ENCODE data around the gene IFTAP.
"Not testable (repeated sequence)": the region's sequence is repeated elsewhere in the genome, so short reads cannot be mapped to it uniquely, and the experiment has no call there.

IFTAP gene

DNA sequence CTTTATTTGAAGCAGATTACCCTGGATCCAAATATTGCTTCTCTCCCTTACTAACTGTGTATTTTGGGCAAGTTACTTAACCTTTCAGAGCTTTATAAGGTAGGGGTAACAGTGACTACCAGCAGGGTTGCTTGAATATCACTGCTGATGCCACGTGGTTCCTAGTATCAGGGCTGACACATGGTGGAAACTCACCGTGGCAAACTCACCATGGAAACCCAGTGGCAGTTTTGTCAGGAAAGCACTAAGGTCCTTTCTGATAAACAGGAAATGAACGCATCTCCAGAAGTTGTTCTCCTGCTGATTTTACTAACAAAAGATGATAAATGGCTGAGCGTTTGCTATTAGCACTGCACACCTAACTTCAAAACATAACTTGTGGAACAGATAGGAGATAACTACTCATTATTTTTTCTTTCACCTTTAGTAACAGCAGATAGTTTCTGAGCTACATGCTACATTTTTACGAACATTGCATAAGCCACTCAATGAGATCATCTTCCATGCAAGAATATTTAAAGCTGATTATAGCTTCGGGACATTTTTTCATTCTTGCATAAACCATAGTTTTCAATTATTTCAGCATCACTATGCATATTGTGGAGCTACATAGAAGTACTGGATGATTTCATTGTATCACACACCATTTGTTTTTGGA lies 63.4 kb downstream of the IFTAP start:
- no peak for DNase-seq

DNA sequence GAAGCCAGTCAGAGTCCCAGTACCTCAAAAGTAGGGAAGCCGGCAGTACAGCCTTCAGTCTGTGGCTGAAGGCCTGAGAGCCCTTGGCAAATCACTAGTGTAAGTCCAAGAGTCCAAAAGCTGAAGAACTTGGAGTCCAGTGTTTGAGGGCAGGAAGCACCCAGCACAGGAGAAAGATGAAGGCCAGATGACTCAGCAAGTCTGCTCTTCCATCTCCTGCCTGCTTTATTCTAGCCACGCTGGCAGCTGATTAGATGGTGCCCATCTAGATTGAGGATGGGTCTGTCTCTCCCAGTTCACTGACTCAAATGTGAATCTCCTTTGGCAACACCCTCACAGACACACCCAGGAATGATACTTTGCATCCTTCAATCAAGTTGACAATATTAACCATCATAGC lies 67.1 kb downstream of the IFTAP start:
- not testable (repeated sequence) for DNase-seq

DNA sequence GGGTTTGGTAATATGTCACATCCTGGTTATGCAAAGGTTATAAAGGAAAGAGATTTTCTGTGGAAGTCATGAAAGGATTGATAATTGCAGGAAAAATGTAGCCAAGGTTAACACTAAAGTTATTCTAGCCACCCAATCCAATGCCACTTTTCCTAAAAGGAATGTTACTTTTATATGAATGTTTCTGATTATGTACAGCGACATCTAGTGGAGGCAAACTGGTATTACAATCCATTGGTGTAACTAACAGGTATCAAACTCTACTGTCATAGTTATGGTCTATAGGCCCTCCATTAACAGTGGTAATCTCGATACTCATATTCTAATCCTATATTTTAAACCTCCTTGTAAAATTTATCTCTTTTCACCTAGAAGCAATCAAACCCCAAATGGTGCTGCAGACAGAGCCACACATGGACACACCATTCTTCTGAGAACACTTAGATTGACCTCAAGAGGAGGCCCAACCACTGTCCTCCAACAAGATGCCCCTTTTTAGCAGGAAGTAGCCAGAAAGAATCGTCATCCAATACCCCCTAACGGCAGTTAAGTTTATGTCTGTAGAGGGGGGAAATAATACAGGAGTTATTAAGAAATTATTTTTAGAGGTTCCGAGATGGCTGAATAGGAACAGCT lies 78.6 kb downstream of the IFTAP start:
- DNase-seq = peak; percentile 30

DNA sequence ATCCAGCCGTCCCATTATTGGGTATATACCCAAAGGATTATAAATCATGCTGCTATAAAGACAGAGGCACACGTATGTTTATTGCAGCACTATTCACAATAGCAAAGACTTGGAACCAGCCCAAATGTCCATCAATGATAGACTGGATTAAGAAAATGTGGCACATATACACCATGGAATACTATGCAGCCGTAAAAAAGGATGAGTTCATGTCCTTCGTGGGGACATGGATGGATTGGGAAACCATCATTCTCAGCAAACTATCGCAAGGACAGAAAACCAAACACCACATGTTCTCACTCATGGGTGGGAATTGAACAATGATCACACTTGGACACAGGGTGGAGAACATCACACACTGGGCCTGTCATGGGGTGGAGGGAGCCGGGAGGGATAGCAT lies 85.2 kb downstream of the IFTAP start:
- not testable (repeated sequence) for DNase-seq

DNA sequence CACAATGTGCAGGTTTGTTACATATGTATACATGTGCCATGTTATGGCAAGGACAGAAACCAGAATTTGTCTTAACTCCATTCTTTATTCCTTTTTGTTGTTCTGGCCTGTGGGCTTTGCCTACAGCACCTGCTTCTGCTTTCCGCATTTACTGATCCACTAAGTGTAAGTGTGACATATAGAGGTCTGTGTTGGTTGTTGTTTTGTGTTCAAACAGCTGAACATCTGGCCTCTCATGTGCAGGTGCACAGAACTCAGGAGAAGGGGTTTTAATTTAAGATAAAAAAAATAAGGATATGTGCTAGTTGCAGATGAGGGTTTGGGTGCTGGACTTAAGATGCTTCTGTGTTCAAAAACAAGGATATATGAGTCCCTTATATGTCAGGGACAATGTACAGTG lies 89.5 kb downstream of the IFTAP start:
- no peak for DNase-seq

DNA sequence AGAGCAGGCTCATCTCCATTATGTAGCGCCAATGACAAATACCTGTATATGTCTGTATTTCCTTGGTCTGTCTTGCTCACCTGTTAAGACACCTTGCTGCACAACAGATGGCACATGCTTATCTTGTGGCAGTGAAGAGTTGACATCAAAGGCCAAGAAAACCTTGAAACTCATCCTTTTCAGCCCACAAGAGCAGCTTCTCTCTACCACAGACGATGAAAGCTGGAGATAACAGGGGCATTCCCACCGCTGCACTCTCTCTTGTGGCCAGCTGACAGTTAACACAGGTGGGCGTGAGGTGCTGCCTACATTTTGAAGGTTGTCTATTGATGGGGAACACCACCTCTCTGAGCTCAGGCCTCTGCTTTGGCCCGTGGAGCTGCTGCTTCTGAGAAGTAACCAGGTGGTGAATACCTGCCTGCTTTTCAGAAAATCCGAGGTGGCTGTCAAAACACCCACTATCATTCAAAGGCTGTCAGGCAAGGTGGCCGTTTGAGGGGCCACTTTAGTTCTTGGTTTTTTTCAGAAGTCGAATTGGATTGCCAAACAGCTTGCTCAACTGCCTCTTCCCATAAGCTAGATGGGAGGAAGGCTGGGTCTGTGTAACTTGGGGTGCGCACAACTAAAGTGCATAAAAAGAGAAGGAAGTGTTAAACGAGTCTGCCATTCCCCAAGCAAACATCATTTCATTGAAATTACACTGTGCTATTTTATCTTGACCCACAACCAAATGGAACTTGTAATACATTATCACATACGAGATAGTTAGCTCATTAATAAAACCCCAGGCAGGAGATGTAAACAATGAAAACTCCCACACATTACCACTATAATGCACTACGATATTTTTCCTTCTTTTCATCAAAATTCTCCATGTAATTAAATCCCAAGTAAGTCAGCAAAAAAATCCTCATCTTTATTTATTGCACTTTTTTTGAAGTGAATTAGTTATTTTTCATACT lies 90.8 kb downstream of the IFTAP start:
- no peak for DNase-seq

DNA sequence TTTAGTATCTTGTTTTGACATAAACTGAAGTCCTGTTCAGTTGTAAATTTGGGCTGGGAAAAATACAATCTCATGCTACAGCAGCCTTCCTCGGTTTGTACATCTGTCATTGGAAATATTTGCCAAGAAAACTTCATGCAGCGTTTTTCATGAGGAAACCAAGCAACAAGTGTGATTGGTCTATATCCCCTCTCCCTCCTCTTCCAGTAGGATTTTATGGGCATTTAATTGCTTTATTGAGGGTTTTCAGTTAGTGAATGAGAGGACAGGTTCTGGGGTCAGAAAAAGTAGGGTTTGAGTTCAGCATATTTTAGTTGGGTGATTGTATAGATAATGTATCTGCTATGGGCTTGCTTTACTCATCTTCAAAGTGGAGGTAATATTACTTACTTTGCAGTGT lies 93.8 kb downstream of the IFTAP start:
- DNase-seq = no peak

DNA sequence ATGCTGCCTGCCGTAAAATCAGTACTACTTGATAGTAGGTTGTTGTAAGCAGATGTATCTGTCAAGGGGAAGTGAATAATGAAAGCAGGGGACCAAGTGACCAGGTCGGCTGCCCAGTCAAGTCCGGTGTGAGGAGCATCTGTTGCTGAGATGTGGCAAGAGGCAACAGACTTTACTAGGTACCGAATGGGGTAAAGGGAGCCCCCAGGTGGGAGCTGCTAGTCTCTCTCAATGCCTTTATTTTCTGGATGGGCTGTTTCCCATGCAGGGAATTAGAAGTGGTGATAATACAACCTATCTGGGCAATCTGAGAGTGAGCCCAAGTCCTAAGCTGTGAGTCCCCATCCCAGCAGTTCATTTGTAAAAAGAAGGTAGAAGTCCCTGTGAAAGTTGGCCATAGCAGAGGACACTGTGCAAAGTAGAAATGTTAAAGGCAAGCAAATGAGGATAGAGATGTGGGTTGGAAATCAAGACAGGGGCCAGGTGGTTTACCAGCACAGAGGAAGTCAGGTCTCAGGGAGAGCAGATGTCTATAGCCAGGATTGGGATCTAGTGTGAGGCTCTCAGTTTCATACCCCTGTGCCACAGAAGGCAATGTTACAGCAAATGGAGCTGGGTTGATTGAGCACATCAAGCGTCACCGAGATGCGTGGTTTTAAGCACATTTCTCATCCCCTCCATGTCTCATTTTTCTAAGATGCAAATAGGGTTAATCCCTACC lies 94.4 kb downstream of the IFTAP start:
- no peak for DNase-seq

DNA sequence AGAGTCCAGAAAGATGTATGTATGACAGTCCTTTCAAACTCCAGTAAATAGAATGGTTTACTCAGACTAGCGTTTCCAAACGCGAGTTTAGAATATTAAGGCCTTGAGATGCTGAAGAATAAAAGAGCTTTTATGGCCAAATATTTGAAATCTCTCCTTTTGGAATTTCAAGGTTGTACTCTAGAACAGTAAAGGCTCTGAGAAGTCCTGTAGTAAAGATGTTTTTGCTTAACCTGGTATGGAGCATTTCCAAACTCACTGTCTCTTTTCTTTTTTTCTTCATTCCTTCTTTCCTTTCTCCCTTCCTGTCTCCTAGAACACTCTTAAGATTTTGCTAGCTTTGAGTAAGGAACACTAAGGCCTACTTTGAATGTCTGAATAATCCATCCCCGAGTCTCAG lies 95.1 kb downstream of the IFTAP start:
- DNase-seq = no peak

DNA sequence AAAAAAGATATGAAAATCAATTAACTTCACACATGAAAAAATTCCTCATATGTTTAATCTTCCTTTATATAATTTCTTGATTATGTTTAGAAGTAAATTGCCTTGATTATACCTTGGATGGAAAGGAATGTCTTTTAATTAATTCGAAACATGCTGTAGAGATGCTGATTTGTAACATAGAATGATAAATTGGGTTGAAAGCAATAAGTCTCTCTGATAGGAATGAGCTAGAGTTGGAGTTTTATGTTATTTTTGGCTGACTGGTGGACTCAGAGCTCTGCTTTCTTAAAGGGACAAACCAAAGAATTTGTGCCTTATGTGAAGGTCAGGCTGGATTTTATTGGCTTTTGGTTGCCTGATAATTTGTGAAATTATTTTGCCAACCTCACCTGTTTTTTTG lies 98.4 kb downstream of the IFTAP start:
- DNase-seq = no peak

DNA sequence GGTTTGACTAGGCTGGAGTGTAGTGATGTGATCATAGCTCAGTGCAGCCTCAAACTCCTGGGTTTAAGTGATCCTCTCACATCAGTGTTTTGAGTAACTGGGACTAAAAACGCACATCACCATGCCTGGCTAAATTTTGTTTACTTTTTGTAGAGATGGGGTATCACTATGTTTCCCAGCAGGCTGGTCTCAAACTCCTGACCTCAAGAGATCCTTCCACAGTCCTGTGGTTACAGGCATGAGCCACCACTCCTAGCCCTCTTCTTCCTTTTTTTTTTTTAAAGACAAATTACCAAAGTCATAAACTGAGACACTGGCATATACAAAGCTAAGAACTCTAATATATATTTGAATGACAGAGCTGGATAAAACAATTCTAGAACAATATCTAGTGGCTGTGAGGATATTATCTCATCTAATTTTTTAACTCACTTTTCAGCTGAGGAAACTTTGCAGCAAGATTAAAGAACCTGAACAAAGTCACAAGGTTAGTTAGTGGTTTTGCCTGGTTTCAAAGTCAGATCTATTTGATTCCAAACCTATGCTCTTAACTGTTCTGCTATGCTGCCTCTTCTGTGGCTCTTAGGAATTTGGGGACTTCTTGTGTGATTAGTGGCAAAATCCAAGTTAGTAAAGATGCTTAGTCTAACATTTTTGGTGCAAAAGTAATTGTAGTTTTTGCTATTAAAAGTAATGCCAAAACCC lies 99.0 kb downstream of the IFTAP start:
- no peak for DNase-seq

DNA sequence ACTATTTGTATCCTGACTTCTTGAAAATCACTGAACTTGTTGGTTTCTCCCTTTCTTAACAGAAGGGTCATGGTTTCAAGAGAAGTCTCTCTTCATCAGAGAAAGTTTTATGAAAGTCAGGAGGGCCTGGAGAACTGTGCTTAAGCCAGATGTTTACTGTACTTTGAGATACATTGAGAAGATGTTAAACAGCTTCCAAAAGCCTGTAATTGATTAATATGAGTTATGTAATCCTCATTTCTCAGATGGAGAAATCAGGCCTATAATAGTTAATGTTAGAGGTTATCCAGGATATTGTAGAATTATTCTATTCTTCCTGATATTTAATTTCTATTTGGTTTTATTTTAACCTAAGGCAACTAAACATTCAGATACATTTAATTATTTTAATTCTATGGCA lies 100.8 kb downstream of the IFTAP start:
- no peak for DNase-seq

DNA sequence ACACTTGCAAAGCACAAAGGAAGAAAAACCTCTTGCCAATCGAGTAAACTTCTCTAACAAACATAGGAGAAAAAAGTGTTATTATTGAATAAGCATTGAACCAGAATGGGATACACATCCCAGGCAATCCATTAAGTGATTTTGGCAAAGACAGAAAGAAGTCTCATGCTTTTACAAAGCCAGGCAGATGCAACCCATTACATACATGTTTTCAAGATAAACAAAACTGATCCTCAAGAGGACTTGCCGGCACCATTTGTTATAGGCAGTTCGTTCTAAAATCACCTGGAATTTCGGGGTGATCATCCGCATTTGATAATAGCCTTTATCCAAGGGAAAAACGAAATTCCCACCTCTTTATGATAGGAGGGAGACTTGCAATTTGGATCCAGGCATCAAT lies 101.3 kb downstream of the IFTAP start:
- no peak for DNase-seq

DNA sequence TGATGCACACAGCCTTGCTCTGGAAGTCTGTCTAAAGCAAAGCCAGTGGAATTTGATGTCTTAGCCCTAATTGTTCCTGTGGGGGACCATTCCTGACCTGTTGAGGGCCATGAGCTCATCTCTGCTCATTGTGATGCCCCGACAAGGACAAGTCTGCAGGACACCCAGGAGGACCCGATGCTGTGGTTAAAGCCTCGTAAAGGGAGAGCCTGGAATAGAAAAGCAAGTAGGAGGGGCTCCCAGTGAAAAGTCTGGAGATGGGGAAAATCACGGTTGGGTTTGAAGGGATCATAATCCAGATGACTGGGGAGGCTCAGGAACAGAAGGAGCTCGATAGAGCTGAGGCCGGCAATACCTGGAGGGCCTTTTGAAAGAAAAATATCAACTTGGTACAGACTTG lies 102.2 kb downstream of the IFTAP start:
- no peak for DNase-seq

DNA sequence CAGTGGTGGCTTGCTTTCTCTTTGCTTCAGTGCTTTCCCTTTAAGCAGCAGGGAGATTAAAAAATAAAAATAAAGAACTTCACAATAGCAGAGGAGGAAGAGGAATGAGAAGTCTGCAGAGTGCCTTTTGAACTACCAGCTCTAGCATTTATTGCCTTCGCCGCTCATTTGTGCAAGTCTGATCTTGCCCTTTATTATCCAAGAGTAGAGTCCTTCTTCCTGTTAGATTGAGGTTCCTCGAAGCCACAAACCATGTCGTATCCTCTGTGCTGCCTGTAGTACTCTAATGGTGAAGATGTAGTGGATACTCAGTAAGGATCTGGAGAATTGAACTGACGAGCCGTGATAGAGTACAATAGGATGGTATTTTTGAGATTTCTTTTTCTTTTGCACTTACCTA lies 105.0 kb downstream of the IFTAP start:
- no peak for DNase-seq

DNA sequence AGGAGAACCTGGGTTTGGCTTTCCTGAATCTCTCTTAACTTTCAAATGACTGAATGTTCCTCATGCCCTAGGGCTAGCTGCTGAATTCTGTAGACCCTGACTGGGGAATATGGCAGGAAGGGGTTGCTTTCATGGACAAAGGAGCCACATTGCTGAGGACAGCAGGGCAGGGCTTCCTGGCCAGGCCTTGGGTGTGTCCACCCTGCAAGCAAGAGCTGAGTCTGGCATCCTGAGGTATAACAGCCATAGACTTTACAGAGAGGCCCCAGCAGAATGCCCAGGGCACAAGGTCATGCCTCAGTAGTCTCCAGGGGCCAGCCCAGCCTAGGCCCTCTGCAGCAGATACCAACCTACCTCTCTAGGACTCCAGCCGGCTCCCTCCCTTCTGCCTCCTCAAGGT lies 105.9 kb downstream of the IFTAP start:
- DNase-seq = no peak

DNA sequence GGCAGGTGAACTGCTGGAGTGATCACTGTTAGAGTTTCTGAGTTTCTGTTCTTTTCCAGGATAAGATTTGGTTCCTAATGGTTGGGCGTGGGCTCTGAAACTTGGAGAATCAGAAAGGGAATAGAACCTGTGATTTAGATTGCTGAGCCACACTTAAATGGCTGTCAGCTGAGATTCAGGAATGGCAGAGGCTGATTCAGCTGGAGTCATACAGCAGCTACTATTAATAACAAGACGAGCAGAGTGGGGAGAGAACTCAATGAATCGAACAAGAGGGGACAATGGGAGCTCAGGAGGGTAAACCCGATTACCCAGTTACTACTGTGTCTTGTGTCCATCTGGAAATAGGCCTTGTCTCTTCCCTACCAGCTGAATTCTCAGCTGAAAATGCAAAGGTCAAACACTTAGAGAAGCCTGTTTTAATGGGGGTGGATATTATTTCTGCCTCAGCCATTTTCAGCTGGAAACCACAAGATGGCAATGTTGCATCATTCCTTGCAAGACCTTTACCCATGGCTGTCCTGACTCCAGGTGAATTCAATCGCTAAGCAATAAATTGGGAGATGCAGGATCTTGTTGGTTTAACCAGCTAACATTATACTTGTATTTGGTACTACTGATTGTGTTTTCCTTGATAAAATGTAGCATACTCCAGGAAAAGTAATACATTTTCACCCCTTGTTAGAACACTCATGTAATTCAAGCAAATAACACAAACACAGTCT lies 108.2 kb downstream of the IFTAP start:
- DNase-seq = peak; percentile 62

DNA sequence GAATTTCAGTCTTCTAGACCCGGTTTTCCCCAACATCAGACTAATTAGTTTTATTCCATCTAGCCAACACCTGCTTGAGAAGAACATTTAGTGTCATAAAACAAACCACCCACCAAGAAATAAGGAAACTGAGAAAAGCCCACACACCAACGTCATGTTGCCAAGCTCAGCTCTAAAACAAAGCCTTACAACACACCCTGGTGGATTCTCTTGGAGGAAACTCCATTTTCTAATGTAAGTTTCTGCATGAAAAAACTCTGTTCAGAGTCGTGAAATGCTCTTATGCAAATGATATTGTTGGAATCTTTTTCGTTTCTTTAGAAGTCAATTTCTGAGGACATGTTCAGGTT lies 108.7 kb downstream of the IFTAP start:
- no peak for DNase-seq
